SK-N-SH (cell line): ENCODE measurements around the gene MAPK8IP3. TPM values are rescaled to one million over a fixed set of nuclear protein-coding genes. Genes with fewer than 3 reads are reported as not detected.

ENCODE experiments used
- CTCF ChIA-PET: fragments of 300-600, 350-600 bp; formaldehyde crosslinking; extraction: SDS; loops from one replicate; lab custom pipeline; 2021; lab: Yijun Ruan, JAX
- POLR2A ChIA-PET: fragments of 350-600 bp; sonication (Branson Sonifier 250); formaldehyde crosslinking; extraction: SDS; loops from one replicate; lab custom pipeline; 2020; ENCODE audit warnings: antibody characterized with exemption, inconsistent platforms; lab: Yijun Ruan, JAX
- DNase-seq: peaks from one replicate; pipeline ENCODE4 v3.0.0; 2012
- H2AFZ ChIP-seq: fragments of 200-600 bp; sonication (generic); 2 replicates; pipeline ENCODE4 v1.8.1; 2016; ENCODE audit warnings: antibody characterized with exemption, mild to moderate bottlenecking, low read depth
- H3F3A ChIP-seq: fragments of 200-600 bp; sonication (generic); replicated peaks from 2 replicates; pipeline ENCODE3; 2016; ENCODE audit warnings: antibody characterized with exemption, mild to moderate bottlenecking; ENCODE audit not compliant: insufficient read depth
- H3K27ac ChIP-seq, 2 experiments: fragments of 200-500 bp in 1 of 2; fragments of 200-600 bp in 1 of 2; sonication (Bioruptor generic) in 1 of 2; sonication (generic), shearing (Covaris generic) in 1 of 2; 2 replicates each; pipeline versions ENCODE4 v1.5.1 to v1.6.1; 2014 to 2016; ENCODE audit warnings: low read depth in 2 of 2, inconsistent platforms in 1 of 2, low read length in 1 of 2, mild to moderate bottlenecking in 1 of 2, mixed read lengths in 1 of 2
- H3K27me3 ChIP-seq: fragments of 200-600 bp; sonication (generic), shearing (Covaris generic); 2 replicates; pipeline ENCODE4 v1.6.1; 2016; ENCODE audit warnings: mixed run types; ENCODE audit not compliant: insufficient read depth
- H3K36me3 ChIP-seq, 2 experiments: fragments of 200-500 bp in 1 of 2; fragments of 200-600 bp in 1 of 2; sonication (Bioruptor generic) in 1 of 2; sonication (generic) in 1 of 2; replicated peaks in 1 of 2; 2 replicates each; pipeline versions ENCODE3 to v1.5.1; 2014 to 2016; ENCODE audit warnings: low read length in 1 of 2, mild to moderate bottlenecking in 1 of 2; ENCODE audit not compliant: insufficient read depth in 2 of 2, control insufficient read depth in 1 of 2
- H3K4me1 ChIP-seq, 2 experiments: fragments of 200-500 bp in 1 of 2; fragments of 200-600 bp in 1 of 2; sonication (Bioruptor generic) in 1 of 2; sonication (generic), shearing (Covaris generic) in 1 of 2; 2 replicates each; pipeline versions ENCODE4 v1.5.1 to v1.6.1; 2014 to 2016; ENCODE audit warnings: low read depth in 1 of 2, low read length in 1 of 2, mixed run types in 1 of 2; ENCODE audit not compliant: insufficient read depth in 2 of 2, control insufficient read depth in 1 of 2
- H3K4me2 ChIP-seq: fragments of 200-600 bp; sonication (generic), shearing (Covaris generic); 2 replicates; pipeline ENCODE4 v1.6.1; 2017; ENCODE audit warnings: mixed run types
- H3K4me3 ChIP-seq, 2 experiments: fragments of 200-500 bp in 1 of 2; fragments of 200-600 bp in 1 of 2; sonication (Bioruptor generic) in 1 of 2; sonication (generic), shearing (Covaris generic) in 1 of 2; 2 replicates each; pipeline versions ENCODE4 v1.5.1 to v1.8.1; 2014 to 2016; ENCODE audit warnings: low read depth in 2 of 2, inconsistent platforms in 1 of 2, low read length in 1 of 2, mild to moderate bottlenecking in 1 of 2, mixed read lengths in 1 of 2, moderate library complexity in 1 of 2
- H3K79me2 ChIP-seq: fragments of 200-600 bp; sonication (generic); 2 replicates; pipeline ENCODE4 v1.8.1; 2017; ENCODE audit warnings: mild to moderate bottlenecking; ENCODE audit not compliant: insufficient read depth
- H3K9ac ChIP-seq: fragments of 200-600 bp; sonication (generic); 2 replicates; pipeline ENCODE4 v1.6.1; 2017; ENCODE audit warnings: mixed run types
- H3K9me2 ChIP-seq: fragments of 200-600 bp; sonication (generic); 2 replicates; pipeline ENCODE4 v1.6.1; 2017; ENCODE audit warnings: mixed run types
- H3K9me3 ChIP-seq: fragments of 200-600 bp; sonication (generic); 2 replicates; pipeline ENCODE4 v1.6.1; 2017; ENCODE audit warnings: mixed run types, mild to moderate bottlenecking, moderate library complexity
- H4K20me1 ChIP-seq: fragments of 200-600 bp; sonication (generic); 2 replicates; pipeline ENCODE4 v1.6.1; 2017; ENCODE audit warnings: mild to moderate bottlenecking, mixed run types; ENCODE audit not compliant: insufficient read depth
- CHD2 ChIP-seq: fragments of 150-350 bp; IDR thresholded peaks from 2 replicates; pipeline ENCODE4 v1.6.1; 2018; ENCODE audit warnings: low read length; ENCODE audit not compliant: partially characterized antibody
- ELF1 ChIP-seq: IDR thresholded peaks from 2 replicates; pipeline ENCODE4 v1.4.0; 2012
- EP300 ChIP-seq, 2 experiments: IDR thresholded peaks; 2 replicates each; pipeline versions ENCODE4 v1.4.0 to v1.6.1; 2012; ENCODE audit warnings: borderline replicate concordance in 1 of 2, low read depth in 1 of 2, low read length in 1 of 2
- FOSL2 ChIP-seq: IDR thresholded peaks from 2 replicates; pipeline ENCODE4 v1.4.0; 2012; ENCODE audit warnings: low read depth, mild to moderate bottlenecking, moderate library complexity, borderline replicate concordance
- FOXJ3 ChIP-seq: sonication (generic); formaldehyde crosslinking; IDR thresholded peaks from 2 replicates; pipeline ENCODE4 v1.5.1; 2020; ENCODE audit warnings: mild to moderate bottlenecking, missing genetic modification reagents
- FOXM1 ChIP-seq: IDR thresholded peaks from 2 replicates; pipeline ENCODE4 v1.4.0; 2012; ENCODE audit warnings: low read depth, mild to moderate bottlenecking
- GABPA ChIP-seq: IDR thresholded peaks from 2 replicates; pipeline ENCODE4 v1.4.0; 2012; ENCODE audit warnings: low read depth, mild to moderate bottlenecking
- JUND ChIP-seq: IDR thresholded peaks from 2 replicates; pipeline ENCODE4 v1.4.0; 2012
- NFIC ChIP-seq: IDR thresholded peaks from 2 replicates; pipeline ENCODE4 v1.4.0; 2012; ENCODE audit warnings: borderline replicate concordance
- RAD21 ChIP-seq: IDR thresholded peaks from 2 replicates; pipeline ENCODE4 v1.6.1; 2012; ENCODE audit warnings: mild to moderate bottlenecking, low read length
- RCOR1 ChIP-seq: fragments of 150-350 bp; IDR thresholded peaks from 2 replicates; pipeline ENCODE4 v1.6.1; 2017; ENCODE audit warnings: antibody characterized with exemption, low read length
- RXRA ChIP-seq: IDR thresholded peaks from 2 replicates; pipeline ENCODE4 v1.4.0; 2012; ENCODE audit warnings: low read depth, mild to moderate bottlenecking, borderline replicate concordance
- SIN3A ChIP-seq: IDR thresholded peaks from 2 replicates; pipeline ENCODE4 v1.6.1; 2012; ENCODE audit warnings: low read depth, mild to moderate bottlenecking, low read length, moderate library complexity, borderline replicate concordance
- TCF12 ChIP-seq: IDR thresholded peaks from 2 replicates; pipeline ENCODE4 v1.4.0; 2012
- TEAD4 ChIP-seq: IDR thresholded peaks from 2 replicates; pipeline ENCODE4 v1.4.0; 2012; ENCODE audit warnings: mild to moderate bottlenecking, borderline replicate concordance; ENCODE audit not compliant: insufficient read depth
- WGBS: methylation state at CpG from one replicate; pipeline ENCODE4 v1.1.6; 2017; ENCODE audit warnings: low lambda C conversion rate; 5-methylcytosine and 5-hydroxymethylcytosine counted together
- polyA plus RNA-seq, 3 experiments: library from polyadenylated mRNA; depleted of rRNA; stranded (reverse); fragments of >200 nt; gene quantifications; 2 replicates each; pipeline ENCODE4 v1.2.3, GENCODE V29; 2012
- TF ChIP-seq, protein P1 (sequence below): fragments of 150-350 bp; IDR thresholded peaks from 2 replicates; pipeline ENCODE4 v1.6.1; 2017; ENCODE audit warnings: antibody characterized with exemption, low read length, low read depth, borderline replicate concordance
- TF ChIP-seq, protein P2 (sequence below): IDR thresholded peaks from 2 replicates; pipeline ENCODE4; 2012
- TF ChIP-seq, protein P3 (sequence below): fragments of 200-600 bp; sonication (generic); IDR thresholded peaks from 2 replicates; pipeline ENCODE4 v1.6.1; 2017; ENCODE audit warnings: antibody characterized with exemption, mild to moderate bottlenecking, moderate library complexity
- TF ChIP-seq, protein P4 (sequence below): IDR thresholded peaks from 2 replicates; pipeline ENCODE4 v1.4.0; 2012; ENCODE audit warnings: low read depth, borderline replicate concordance

The MAPK8IP3 gene
- polyA plus RNA-seq, 1 of the 3 experiments (the other 2 are of a cell fraction), result 57.3 TPM

DNA sequence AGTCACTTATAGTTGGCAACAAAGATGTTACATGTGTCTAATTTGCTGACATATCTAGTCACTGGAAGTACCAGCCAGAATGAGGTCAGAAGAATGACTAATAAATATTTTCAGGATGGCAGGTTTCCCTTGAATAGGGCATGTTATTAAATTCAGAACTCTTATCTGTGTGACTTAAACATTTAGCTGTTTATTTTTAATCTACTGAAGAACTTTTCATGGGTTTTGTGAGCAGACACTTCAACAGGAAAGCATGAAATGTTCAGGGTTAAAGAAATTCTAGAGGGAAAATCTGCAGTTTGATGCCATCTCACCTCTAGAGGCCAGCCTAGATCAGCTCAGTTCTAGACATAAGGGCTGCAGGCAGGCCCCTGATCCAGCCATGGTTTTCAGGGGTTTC, 14.7 kb upstream of the MAPK8IP3 start:
- Histone ChIP-seq H3K9ac (no peak overlapping the region), H3K4me1 (0 out of 4 replicates have a peak, but pooled peaks cover 0 to 17% of the 10 kb centered on the region in 2 experiments)
- no peak for DNase-seq

DNA sequence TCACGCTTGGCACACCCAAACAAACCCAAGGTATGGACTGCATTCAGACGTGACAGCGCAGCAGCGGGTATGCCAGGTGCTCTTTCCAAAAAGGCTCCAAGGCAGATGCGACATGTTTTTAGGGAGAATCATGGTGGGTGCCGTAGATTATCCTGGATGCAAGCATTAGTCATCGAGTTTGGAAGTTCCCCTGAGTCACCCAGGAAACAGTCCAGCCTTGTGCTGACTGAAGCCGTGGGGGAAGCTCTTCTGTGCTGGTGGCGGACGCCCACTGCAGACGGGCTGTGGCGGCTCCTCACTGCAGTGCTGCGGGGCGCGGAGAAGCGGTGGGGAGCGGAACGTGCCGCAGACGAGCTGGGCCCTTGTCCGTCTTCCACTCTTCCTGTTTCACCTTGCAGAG, 14.0 kb upstream of the MAPK8IP3 start:
- ChIA-PET CTCF (interaction anchor here (0.8 to 2.9 kb wide), 2 partner anchors 14 to 15 kb away, joined by 4 to 10 read pairs; partner anchors contain the start of gene MAPK8IP3), POLR2A (interaction anchor here (1.0 kb wide), 1 partner anchor 14 kb away, joined by 3 read pairs; the partner anchor contains the start of gene MAPK8IP3)
- H2AFZ ChIP-seq, result no peak overlapping the region
- no peaks in the 10 kb centered on the region for H3K9me3 ChIP-seq
- H3K4me3 ChIP-seq, result no peak overlapping the region
- peaks cover 40 to 53% of the 10 kb centered on the region in 2 experiments for H3K36me3 ChIP-seq
- H3K27ac ChIP-seq, result peak overlapping the region in 1 of 2 experiments; percentile 66; a peak in 2 of 4 replicates
- DNase-seq, result no peak
- peaks cover 22% of the 10 kb centered on the region for H3F3A ChIP-seq
- peaks cover 28% of the 10 kb centered on the region; the same call in 1 of the 2 replicates for H4K20me1 ChIP-seq
- 0 out of 4 replicates have a peak, but pooled peaks cover 0 to 17% of the 10 kb centered on the region in 2 experiments for H3K4me1 ChIP-seq
- H3K9me2 ChIP-seq, result no peaks in the 10 kb centered on the region
- no peaks in the 10 kb centered on the region for H3K27me3 ChIP-seq
- WGBS, result 65% methylated on average over 11 of the region's 21 CpGs
- no peak overlapping the region for H3K9ac ChIP-seq
- H3K4me2 ChIP-seq, result peak overlapping the region; percentile 44
- peaks cover 86% of the 10 kb centered on the region for H3K79me2 ChIP-seq
- TF ChIP-seq CHD2 (no peak), TEAD4 (peak; percentile 7; the same call in 1 of the 2 replicates), JUND (peak; percentile 66), SIN3A (no peak), TCF12 (peak; percentile 24; the same call in 1 of the 2 replicates), RAD21 (no peak), EP300 (IDR thresholded peaks at IDR 0.05; ENCODE audit: borderline replicate concordance in 1 of 2, low read depth in 1 of 2, low read length in 1 of 2) (peak in 1 of 2 experiments; percentile 37; a peak in 1 of 4 replicates), FOXM1 (no peak), FOSL2 (peak; percentile 86; the same call in 1 of the 2 replicates), FOXJ3 (CRISPR knock-in tag) (no peak)
- TF ChIP-seq, protein P1, sequence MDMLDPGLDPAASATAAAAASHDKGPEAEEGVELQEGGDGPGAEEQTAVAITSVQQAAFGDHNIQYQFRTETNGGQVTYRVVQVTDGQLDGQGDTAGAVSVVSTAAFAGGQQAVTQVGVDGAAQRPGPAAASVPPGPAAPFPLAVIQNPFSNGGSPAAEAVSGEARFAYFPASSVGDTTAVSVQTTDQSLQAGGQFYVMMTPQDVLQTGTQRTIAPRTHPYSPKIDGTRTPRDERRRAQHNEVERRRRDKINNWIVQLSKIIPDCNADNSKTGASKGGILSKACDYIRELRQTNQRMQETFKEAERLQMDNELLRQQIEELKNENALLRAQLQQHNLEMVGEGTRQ, result no peak

More for the DNA sequence above, 14.7 kb upstream of the MAPK8IP3 start:
- Histone ChIP-seq H3K9me3 (no peaks in the 10 kb centered on the region), H3K79me2 (peaks cover 88% of the 10 kb centered on the region), H3F3A (peaks cover 22% of the 10 kb centered on the region), H4K20me1 (peaks cover 28% of the 10 kb centered on the region; the same call in 1 of the 2 replicates), H3K4me2 (peak overlapping the region; percentile 44), H3K27me3 (no peaks in the 10 kb centered on the region), H3K27ac (peak overlapping the region in 1 of 2 experiments; percentile 66; a peak in 2 of 4 replicates), H3K9me2 (no peaks in the 10 kb centered on the region)
- CTCF ChIA-PET, result interaction anchor here (0.8 to 2.9 kb wide), 2 partner anchors 15 to 16 kb away, joined by 4 to 10 read pairs; partner anchors contain the start of gene MAPK8IP3
- TF ChIP-seq, protein P2, sequence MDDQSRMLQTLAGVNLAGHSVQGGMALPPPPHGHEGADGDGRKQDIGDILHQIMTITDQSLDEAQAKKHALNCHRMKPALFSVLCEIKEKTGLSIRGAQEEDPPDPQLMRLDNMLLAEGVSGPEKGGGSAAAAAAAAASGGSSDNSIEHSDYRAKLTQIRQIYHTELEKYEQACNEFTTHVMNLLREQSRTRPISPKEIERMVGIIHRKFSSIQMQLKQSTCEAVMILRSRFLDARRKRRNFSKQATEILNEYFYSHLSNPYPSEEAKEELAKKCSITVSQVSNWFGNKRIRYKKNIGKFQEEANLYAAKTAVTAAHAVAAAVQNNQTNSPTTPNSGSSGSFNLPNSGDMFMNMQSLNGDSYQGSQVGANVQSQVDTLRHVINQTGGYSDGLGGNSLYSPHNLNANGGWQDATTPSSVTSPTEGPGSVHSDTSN, result peak; percentile 48; the same call in 1 of the 2 replicates
- TF ChIP-seq TCF12 (peak; percentile 38; the same call in 1 of the 2 replicates), RXRA (no peak), ELF1 (no peak), FOSL2 (peak; percentile 42; the same call in 1 of the 2 replicates), NFIC (0 out of 2 replicates have a peak, but pooled peaks have one; percentile 23), GABPA (no peak), RCOR1 (no peak), RAD21 (no peak), JUND (peak; percentile 32; the same call in 1 of the 2 replicates)
- TF ChIP-seq, protein P3, sequence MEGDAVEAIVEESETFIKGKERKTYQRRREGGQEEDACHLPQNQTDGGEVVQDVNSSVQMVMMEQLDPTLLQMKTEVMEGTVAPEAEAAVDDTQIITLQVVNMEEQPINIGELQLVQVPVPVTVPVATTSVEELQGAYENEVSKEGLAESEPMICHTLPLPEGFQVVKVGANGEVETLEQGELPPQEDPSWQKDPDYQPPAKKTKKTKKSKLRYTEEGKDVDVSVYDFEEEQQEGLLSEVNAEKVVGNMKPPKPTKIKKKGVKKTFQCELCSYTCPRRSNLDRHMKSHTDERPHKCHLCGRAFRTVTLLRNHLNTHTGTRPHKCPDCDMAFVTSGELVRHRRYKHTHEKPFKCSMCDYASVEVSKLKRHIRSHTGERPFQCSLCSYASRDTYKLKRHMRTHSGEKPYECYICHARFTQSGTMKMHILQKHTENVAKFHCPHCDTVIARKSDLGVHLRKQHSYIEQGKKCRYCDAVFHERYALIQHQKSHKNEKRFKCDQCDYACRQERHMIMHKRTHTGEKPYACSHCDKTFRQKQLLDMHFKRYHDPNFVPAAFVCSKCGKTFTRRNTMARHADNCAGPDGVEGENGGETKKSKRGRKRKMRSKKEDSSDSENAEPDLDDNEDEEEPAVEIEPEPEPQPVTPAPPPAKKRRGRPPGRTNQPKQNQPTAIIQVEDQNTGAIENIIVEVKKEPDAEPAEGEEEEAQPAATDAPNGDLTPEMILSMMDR, result peak; percentile 45
- TF ChIP-seq, protein P4, sequence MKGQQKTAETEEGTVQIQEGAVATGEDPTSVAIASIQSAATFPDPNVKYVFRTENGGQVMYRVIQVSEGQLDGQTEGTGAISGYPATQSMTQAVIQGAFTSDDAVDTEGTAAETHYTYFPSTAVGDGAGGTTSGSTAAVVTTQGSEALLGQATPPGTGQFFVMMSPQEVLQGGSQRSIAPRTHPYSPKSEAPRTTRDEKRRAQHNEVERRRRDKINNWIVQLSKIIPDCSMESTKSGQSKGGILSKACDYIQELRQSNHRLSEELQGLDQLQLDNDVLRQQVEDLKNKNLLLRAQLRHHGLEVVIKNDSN, result no peak
- TF ChIP-seq, all 33 proteins: peak for 6
- Histone ChIP-seq H3K36me3 (peaks cover 46 to 54% of the 10 kb centered on the region in 2 experiments), H2AFZ (no peak overlapping the region), H3K4me3 (no peak overlapping the region)
- POLR2A ChIA-PET, result interaction anchor here (1.0 kb wide), 1 partner anchor 15 kb away, joined by 3 read pairs; the partner anchor contains the start of gene MAPK8IP3
